Activated CD4-positive, alpha-beta T cell treated with anti-CD3 and anti-CD28 coated beads, Interleukin-2, amount 10 ng/mL, durations not matched to agents 24 days and 14 days (primary cell): ENCODE data around the gene ZMYM4. TPM values are rescaled to one million over a fixed set of nuclear protein-coding genes. Genes with fewer than 3 reads are reported as not detected.
"Not testable (repeated sequence)": the region's sequence is repeated elsewhere in the genome, so short reads cannot be mapped to it uniquely, and the experiment has no call there.

Source experiments
- DNase-seq: peaks from one replicate; pipeline ENCODE4 v3.0.0; 2022
- H3K27ac Mint-ChIP-seq: one replicate; pipeline ENCODE4 v1.8.0; 2022; ENCODE audit warnings: mild to moderate bottlenecking, mixed read lengths
- H3K27me3 Mint-ChIP-seq: one replicate; pipeline ENCODE4 v1.8.0; 2022; ENCODE audit warnings: mixed read lengths
- H3K36me3 Mint-ChIP-seq: one replicate; pipeline ENCODE4 v1.8.0; 2022; ENCODE audit warnings: low read depth, mild to moderate bottlenecking, mixed read lengths
- H3K4me1 Mint-ChIP-seq: one replicate; pipeline ENCODE4 v1.8.0; 2021; ENCODE audit warnings: mixed read lengths
- H3K4me3 Mint-ChIP-seq: one replicate; pipeline ENCODE4 v1.8.0; 2022; ENCODE audit warnings: mild to moderate bottlenecking, moderate library complexity, mixed read lengths
- H3K9me3 Mint-ChIP-seq: one replicate; pipeline ENCODE4 v1.8.0; 2021; ENCODE audit warnings: mixed read lengths
- intact Hi-C: fragments of 100-400 bp; cut with micrococcal nuclease; formaldehyde crosslinking; loops from one replicate; pipeline ENCODE4 v1.15.1; 2023
- total RNA-seq: library from RNA; stranded (reverse); gene quantifications from 2 replicates; pipeline ENCODE4 v1.2.3, GENCODE V29; 2022

Gene ZMYM4
- total RNA-seq, 1 donor from 2014 or later, result 25.6 TPM

DNA sequence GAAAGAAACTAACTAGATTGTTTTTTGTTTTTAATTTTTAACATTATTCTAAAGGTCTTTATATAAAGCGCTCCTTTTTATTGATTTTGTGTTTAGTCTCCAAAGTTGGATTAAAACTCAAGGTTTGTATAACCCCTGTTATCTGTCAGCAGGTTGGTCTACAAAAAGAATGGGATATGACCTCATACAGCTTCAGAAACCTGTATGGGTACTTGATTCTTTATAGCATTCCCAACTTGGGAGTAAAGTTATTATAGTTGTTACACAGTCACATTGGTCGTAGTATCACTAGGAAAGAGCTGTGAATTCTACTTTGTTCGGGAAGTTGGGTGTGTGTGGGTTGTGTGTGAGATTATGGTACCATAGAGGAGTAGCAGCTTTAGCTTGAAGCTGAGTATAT, 52.4 kb downstream of the ZMYM4 start:
- Mint-ChIP-seq H3K4me3 (no peak overlapping the region), H3K9me3 (no peaks in the 10 kb centered on the region), H3K4me1 (peaks cover 2% of the 10 kb centered on the region), H3K27ac (no peak overlapping the region), H3K36me3 (peaks cover 5% of the 10 kb centered on the region), H3K27me3 (no peaks in the 10 kb centered on the region)
- intact Hi-C loops, result no loop called here
- DNase-seq, result no peak

DNA sequence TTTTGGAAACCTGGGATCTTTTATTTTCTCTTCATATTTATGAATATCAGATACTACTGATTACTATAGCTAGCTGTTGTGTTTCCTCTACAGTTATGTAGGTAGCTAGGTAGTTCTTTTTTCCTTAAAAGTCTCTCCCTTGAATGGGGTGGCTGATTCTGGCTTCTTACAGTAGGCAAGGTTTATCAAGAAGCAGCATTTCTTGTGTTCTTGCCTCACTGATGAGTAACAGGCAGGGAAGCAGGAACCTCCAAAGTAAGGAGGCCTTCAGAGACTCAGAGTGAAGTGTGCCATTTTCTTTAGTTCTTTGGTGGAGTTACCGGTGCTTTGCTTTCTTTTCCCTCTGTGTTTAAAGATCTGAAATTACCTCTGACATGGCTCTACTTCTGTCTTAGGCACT, 56.0 kb downstream of the ZMYM4 start:
- DNase-seq, result no peak
- no peaks in the 10 kb centered on the region for H3K9me3 Mint-ChIP-seq
- peaks cover 2% of the 10 kb centered on the region for H3K36me3 Mint-ChIP-seq
- intact Hi-C loops, result no loop called here
- no peak overlapping the region for H3K4me3 Mint-ChIP-seq
- H3K4me1 Mint-ChIP-seq, result peaks cover 2% of the 10 kb centered on the region
- no peaks in the 10 kb centered on the region for H3K27me3 Mint-ChIP-seq
- H3K27ac Mint-ChIP-seq, result no peak overlapping the region

DNA sequence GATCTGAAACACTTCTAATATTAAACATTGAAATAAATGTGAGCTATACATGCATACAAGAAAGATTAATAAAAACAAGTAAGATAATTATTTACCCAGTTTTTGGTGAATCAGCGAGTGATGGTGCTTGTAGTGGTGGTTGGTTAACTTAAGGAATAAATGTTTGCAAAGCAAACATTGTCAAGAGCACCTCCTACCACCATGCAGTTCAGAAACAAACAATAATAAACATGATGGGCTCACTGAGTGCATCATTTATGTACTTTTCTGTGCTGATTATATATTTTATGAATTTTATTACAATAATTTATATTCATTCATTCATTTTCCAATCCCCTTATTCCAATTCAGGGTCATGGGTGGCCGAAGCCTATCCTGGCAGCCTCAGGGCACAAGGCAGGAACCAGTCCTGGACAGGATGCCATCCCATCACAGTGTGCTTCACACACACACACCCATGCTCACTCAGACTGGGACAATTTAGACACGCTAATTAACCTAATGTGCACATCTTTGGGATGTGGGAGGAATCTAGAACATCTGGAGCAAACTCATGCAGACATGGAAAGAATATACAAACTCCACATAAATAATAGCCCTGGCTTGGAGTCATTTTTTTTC, 57.8 kb downstream of the ZMYM4 start:
- H3K27ac Mint-ChIP-seq, result no peak overlapping the region
- peaks cover 2% of the 10 kb centered on the region for H3K36me3 Mint-ChIP-seq
- no peak for DNase-seq
- intact Hi-C loops, result no loop called here
- no peaks in the 10 kb centered on the region for H3K9me3 Mint-ChIP-seq
- no peaks in the 10 kb centered on the region for H3K27me3 Mint-ChIP-seq
- no peak overlapping the region for H3K4me3 Mint-ChIP-seq
- H3K4me1 Mint-ChIP-seq, result peaks cover 2% of the 10 kb centered on the region

DNA sequence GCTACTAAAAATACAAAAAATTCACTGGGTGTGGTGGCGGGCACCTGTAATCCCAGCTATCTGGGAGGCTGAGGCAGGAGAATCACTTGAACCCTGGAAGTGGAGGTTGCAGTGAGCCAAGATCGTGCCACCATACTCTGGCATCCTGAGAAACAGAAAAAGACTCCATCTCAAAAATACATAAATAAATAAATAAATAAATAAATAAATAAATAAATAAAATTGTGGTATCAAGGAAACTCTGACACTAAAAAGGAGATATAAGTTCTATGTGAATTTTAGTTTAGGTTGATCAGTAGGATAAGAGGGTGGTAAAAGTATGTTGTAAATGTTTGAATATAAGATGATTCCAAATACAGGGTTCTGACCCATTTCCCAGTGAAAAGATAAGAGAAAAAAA, 63.1 kb downstream of the ZMYM4 start:
- H3K36me3 Mint-ChIP-seq, H3K4me3 Mint-ChIP-seq, DNase-seq, intact Hi-C loops, H3K27ac Mint-ChIP-seq, H3K9me3 Mint-ChIP-seq, H3K27me3 Mint-ChIP-seq, H3K4me1 Mint-ChIP-seq: not testable (repeated sequence)

DNA sequence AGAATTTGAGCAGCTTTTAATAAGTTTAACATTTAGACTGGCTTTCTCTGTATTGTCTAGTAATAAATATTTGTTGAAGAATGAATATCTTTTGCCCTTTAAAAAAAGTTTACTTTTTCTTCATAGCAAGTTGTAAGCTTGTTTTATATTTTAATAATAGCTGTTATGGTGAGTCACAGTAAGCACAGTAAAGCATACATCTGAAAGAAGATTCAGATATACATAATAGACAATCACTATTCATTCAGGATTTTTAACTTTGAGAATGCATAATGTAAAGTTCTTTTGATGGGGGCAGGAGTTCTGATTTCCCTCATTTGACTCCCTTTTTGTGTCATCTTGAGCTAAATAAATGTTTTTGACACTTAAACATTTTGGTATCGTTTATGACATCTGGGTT, 66.0 kb downstream of the ZMYM4 start:
- Mint-ChIP-seq H3K9me3 (no peaks in the 10 kb centered on the region), H3K27ac (no peak overlapping the region), H3K27me3 (no peaks in the 10 kb centered on the region), H3K4me3 (no peak overlapping the region), H3K4me1 (no peaks in the 10 kb centered on the region), H3K36me3 (peaks cover 6% of the 10 kb centered on the region)
- intact Hi-C loops, result no loop called here
- no peak for DNase-seq

DNA sequence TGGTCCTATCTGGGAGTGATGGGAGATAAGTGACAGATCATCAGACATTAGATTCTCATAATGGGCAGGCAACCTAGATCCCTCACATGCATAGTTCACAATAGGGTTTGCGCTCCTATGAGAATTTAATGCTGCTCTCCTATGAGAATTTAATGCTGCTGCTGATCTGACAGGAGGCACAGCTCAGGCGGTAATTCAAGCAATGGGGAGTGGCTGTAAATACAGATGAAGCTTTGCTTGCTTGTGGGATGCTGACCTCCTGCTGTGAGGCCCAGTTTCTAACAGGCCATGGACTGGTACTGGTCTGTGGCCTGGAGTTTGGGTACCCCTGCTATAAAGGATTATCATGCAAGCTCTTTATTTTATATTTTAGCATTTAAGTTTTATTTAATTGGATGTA, 72.0 kb downstream of the ZMYM4 start:
- no peak overlapping the region for H3K4me3 Mint-ChIP-seq
- H3K9me3 Mint-ChIP-seq, result no peaks in the 10 kb centered on the region
- no peaks in the 10 kb centered on the region for H3K4me1 Mint-ChIP-seq
- intact Hi-C loops, result no loop called here
- no peak overlapping the region for H3K27ac Mint-ChIP-seq
- no peaks in the 10 kb centered on the region for H3K27me3 Mint-ChIP-seq
- peaks cover 4% of the 10 kb centered on the region for H3K36me3 Mint-ChIP-seq
- no peak for DNase-seq

DNA sequence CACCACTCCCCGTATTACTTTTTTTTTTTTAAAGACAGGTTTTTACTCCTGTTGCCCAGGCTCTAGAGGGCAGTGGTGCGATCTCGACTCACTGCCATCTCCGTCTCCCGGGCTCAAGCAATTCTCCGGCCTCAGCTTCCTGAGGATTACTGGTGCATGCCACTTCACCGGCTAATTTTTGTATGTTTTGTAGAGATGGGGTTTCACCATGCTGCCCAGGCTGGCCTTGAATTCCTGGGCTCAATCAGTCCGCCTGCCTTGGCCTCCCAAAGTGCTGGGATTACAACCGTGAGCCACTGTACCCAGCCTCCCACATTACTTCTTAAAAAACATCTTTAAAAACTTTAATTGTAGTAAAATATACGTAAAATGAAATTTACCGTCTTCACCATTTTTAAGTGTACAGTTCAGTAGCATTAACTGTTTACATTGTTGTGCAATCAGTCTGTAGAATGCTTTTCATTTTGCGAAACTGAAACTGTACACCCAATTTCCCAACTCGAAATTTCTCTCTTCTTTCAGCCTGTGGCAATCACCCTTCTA, 77.0 kb downstream of the ZMYM4 start:
- Mint-ChIP-seq H3K4me1 (peaks cover 3% of the 10 kb centered on the region), H3K36me3 (no peaks in the 10 kb centered on the region), H3K27me3 (no peaks in the 10 kb centered on the region), H3K27ac (no peak overlapping the region), H3K4me3 (no peak overlapping the region), H3K9me3 (no peaks in the 10 kb centered on the region)
- intact Hi-C loops, result no loop called here
- DNase-seq, result no peak

DNA sequence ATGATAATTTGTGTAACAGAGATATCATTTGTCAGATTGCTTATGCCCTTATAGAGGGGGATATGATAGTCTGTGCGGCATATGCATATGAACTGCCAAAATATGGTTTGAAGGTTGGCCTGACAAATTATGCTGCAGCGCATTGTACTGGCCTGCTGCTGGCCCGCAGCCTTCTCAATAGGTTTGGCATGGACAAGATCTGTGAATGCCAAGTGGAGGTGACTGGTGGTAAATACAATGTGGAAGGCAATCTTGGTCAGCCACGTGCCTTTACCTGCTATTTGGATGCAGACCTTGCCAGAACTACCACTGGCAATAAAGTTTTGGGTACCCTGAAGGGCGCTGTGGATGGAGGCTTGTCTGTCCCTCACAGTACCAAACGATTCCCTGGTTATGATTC, 82.4 kb downstream of the ZMYM4 start:
- Mint-ChIP-seq H3K4me1 (peaks cover under 1% of the 10 kb centered on the region), H3K36me3 (no peaks in the 10 kb centered on the region), H3K4me3 (no peak overlapping the region), H3K9me3 (no peaks in the 10 kb centered on the region), H3K27ac (no peak overlapping the region), H3K27me3 (no peaks in the 10 kb centered on the region)
- intact Hi-C loops, result no loop called here
- DNase-seq, result no peak

DNA sequence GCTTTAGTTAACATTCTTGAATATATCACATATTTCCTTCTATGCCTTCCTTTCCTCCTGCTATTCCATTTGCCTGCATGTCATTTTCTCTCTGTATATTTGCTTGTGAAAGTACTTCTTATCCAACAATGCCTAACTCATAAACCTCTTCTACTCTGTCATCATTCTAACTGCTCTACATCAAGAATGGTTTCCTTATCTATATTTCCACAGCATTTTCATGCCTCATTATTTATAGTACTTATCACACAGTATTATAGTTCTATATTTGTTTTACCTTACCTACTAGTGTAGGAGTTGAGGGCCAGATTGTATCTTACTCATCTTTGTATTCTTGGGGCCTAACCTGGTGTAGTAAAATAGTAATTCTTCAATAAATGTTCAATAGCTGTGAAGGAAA, 91.5 kb downstream of the ZMYM4 start:
- Mint-ChIP-seq H3K4me3 (no peak overlapping the region), H3K27ac (no peak overlapping the region), H3K4me1 (peaks cover 9% of the 10 kb centered on the region), H3K27me3 (no peaks in the 10 kb centered on the region), H3K9me3 (no peaks in the 10 kb centered on the region), H3K36me3 (peaks cover 20% of the 10 kb centered on the region)
- intact Hi-C loops, result no loop called here
- DNase-seq, result no peak

DNA sequence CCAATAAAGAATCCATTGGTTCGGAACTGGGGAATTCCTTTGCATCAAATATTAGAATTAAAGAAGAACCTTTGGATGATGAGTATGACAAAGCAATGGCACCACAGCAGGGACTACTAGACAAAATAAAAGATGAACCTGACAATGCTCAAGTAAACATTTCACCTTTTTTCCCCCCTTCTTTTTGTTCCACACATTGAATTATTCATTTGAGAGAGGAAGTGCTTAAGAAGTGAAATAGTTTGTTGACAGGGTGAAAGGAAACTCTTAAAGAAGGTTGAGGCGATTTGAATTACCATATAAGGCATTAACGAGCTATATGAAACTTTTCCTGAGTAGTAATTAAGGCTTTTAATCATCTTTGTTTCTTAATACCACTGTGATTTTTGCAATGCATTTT, 93.1 kb downstream of the ZMYM4 start:
- no peak overlapping the region for H3K4me3 Mint-ChIP-seq
- H3K4me1 Mint-ChIP-seq, result peaks cover 9% of the 10 kb centered on the region
- no peaks in the 10 kb centered on the region for H3K9me3 Mint-ChIP-seq
- intact Hi-C loops, result no loop called here
- H3K27me3 Mint-ChIP-seq, result no peaks in the 10 kb centered on the region
- DNase-seq, result no peak
- H3K36me3 Mint-ChIP-seq, result peaks cover 20% of the 10 kb centered on the region
- H3K27ac Mint-ChIP-seq, result no peak overlapping the region

DNA sequence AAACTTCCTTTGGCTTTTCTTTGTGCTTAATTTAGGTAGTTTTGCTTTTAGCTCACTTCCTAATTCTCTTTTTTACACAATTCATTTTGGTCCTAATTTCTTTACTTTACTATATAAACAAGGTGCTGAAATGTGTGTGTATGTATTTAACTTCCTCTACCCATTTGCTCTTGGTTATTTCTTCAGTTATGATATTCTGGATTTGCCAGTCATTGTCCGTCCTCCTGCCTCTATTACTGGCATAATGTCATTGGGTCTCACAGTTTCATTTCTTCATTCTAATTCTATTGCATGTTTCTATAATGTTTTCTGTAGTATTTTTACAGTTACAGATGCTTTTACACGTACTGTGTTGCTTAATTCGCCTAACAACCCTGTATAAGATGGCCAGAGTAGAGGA, 96.2 kb downstream of the ZMYM4 start:
- DNase-seq, result no peak
- no peaks in the 10 kb centered on the region for H3K9me3 Mint-ChIP-seq
- no peak overlapping the region for H3K27ac Mint-ChIP-seq
- no peaks in the 10 kb centered on the region for H3K27me3 Mint-ChIP-seq
- peaks cover 9% of the 10 kb centered on the region for H3K4me1 Mint-ChIP-seq
- peaks cover 19% of the 10 kb centered on the region for H3K36me3 Mint-ChIP-seq
- intact Hi-C loops, result no loop called here
- H3K4me3 Mint-ChIP-seq, result no peak overlapping the region

DNA sequence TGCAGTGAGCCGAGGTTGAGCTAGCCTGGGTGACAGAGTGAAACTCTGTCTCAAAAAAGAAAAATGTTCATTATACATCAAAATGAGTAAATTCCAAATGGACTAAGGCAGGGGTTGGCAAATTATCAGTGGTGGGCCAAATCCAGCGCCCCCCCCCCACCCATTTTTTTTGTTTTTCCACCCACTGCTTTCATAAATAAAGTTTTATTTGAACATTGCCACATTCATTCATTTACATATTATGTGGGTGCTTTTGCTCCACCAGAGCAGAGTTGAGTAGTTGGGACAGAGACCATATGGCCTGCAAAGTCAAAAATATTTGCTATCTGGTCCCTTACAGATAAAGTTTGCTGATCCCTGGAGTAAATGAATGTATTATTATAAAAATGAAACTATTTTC, 99.4 kb downstream of the ZMYM4 start:
- Mint-ChIP-seq H3K27ac (no peak overlapping the region), H3K36me3 (peaks cover 6% of the 10 kb centered on the region), H3K4me1 (peaks cover 2% of the 10 kb centered on the region), H3K27me3 (no peaks in the 10 kb centered on the region), H3K4me3 (no peak overlapping the region), H3K9me3 (no peaks in the 10 kb centered on the region)
- no peak for DNase-seq
- intact Hi-C loops, result no loop called here

DNA sequence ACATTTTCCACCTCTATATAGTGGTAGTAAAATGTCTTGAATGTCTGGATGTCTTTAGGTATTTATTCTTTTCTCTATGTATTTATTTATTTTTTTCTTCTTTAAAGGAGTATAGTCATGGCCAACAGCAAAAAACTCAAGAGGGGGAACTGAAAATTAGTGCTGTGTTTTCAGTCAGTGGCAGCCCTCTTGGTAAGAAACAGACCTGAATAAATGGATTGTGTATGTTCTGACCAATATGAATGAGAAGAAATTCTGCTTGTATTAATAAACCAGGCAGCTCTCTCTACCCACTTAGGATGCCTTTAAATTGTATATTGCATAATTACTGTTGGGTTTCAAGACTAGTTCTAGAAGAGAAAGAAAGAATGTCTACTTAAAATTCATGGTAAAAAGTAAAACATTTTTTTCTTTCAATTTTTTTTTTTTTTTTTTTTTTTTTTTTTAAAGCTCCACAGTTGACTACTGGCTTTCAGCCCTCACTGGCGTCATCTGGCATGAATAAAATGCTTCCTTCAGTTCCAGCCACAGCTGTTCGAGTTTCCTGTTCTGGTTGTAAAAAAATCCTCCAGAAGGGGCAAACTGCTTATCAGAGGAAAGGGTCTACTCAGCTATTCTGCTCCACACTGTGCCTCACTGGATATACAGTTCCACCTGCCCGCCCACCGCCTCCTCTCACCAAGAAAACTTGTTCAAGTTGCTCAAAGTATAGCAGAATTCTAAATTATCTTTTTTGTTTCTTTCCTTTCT, 101.6 kb downstream of the ZMYM4 start:
- DNase-seq, result no peak
- Mint-ChIP-seq H3K4me3 (no peak overlapping the region), H3K4me1 (no peaks in the 10 kb centered on the region)

DNA sequence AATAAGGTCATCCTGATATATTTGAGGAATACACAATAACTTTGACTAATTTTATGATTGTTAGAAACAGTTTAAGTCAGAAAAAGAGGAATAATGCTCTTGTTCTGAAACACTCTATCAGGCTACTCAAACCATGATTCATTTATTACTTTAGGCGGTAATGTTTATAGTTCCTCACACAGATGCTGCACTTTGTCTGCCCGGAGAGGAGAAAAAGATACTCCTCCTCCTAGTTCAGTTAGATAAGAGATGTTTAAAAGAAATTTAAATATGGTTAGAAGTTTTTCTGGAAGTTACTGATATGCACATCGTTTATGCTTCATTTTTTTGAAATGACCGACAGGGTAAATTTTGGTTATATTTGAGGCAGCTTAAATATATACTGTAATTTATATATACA, 103.0 kb downstream of the ZMYM4 start:
- Mint-ChIP-seq H3K36me3 (peaks cover 2% of the 10 kb centered on the region), H3K27me3 (no peaks in the 10 kb centered on the region), H3K27ac (no peak overlapping the region), H3K9me3 (no peaks in the 10 kb centered on the region), H3K4me3 (no peak overlapping the region), H3K4me1 (no peaks in the 10 kb centered on the region)
- DNase-seq, result no peak
- intact Hi-C loops, result no loop called here

More for the DNA sequence above, 101.6 kb downstream of the ZMYM4 start:
- no peak overlapping the region for H3K27ac Mint-ChIP-seq
- H3K36me3 Mint-ChIP-seq, result peaks cover 2% of the 10 kb centered on the region
- no peaks in the 10 kb centered on the region for H3K9me3 Mint-ChIP-seq
- intact Hi-C loops, result no loop called here
- no peaks in the 10 kb centered on the region for H3K27me3 Mint-ChIP-seq
